Measurements from ENCODE around the gene TRPC4AP.

TRPC4AP gene

GRCh38 chr20:35020108-35020928 lies 72.3 kb downstream of the TRPC4AP start:
- Histone ChIP-seq H3K27me3 (ENCODE audit: insufficient read depth, low read depth, severe bottlenecking) (no peaks in the 10 kb centered on the region), H3K36me3 (peaks cover 34% of the 10 kb centered on the region)
- no peak for TF ChIP-seq CTCF (IDR thresholded peaks at IDR 0.05; ENCODE audit: low read depth, low read length)

DNA sequence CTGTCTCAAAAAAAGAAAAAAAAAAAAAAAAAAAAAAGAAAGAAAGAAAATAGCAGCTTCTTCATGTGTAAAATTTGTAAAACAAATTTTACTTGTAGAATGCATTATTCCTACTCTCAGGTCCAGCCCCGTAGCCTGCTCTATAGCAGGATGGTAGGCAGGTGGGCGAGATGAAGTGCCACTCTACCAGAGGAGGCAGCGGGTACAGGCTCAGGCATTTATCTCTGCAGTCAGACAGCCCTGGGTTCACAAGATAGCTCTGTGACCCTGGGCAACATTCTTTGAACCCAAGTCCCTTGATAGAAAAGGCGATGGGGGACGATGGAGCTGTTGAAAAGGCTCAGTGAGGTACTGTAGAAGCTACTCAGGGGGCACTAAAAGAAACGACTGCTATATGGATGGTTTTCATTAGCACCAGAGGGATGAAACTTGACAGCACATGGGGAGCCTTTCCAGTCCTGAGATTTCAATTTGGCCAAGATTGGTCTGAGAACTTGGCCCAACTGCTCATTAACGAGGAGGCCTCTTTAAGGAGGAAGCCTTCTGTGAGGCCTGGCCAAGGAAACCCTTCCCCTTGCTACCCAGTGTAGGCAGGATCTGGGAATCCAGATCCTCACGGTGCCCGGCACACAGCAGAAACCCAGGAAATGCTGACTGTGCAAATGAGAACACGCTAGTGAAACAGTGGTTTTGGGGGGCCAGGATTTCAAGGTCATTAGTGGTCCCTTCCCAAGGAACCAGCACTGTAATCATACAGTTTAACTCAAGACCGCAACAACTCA lies 73.8 kb downstream of the TRPC4AP start:
- Histone ChIP-seq H3K4me3 (ENCODE audit: low read depth, low read length) (no peak overlapping the region), H3K9me3 (ENCODE audit: severe bottlenecking) (no peaks in the 10 kb centered on the region), H3K27ac (no peak overlapping the region; the same call in 1 of the 2 replicates), H3K27me3 (ENCODE audit: insufficient read depth, low read depth, severe bottlenecking) (no peaks in the 10 kb centered on the region), H3K36me3 (peaks cover 37% of the 10 kb centered on the region)
- DNase-seq: no peak
- TF ChIP-seq CTCF (IDR thresholded peaks at IDR 0.05; ENCODE audit: low read depth, low read length): no peak

More at GRCh38 chr20:35020108-35020928, 72.3 kb downstream of the TRPC4AP start:
- Histone ChIP-seq H3K27ac (no peak overlapping the region), H3K4me3 (ENCODE audit: low read depth, low read length) (no peak overlapping the region), H3K9me3 (ENCODE audit: severe bottlenecking) (no peaks in the 10 kb centered on the region)
- no peak for DNase-seq

DNA sequence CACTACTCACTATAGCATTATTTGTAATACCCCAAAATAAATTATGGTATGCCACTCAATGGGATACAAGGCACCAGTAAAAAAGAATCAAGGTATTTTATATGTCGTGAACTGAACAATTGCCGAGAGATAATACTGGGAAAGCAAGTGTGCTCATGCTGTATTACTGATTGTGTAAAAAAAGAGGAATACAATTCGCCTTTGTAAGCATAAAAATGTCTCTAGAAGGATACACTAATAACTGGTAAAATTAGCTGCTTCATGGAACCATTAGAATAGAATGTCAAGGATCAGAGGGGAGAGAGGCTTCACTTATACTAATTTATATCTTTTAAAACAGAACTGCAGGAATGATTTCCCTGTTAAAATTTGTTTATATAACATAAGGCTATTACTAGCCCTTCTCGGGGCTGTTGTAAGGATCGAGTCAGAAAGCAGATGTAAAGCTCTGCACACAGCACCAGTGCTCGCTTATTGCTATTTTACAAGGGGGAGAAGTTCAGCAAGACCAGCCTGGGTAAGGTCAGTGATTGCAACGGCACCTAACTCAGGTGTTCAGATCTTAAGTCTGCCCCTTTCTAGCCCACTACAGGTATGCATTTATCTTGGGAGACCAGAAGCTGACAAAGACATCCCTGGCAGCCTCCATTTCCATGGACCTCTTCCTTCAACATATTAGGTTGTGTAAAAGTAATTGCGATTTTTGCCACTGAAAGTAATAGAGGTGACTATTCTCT lies 75.3 kb downstream of the TRPC4AP start:
- H3K4me3 ChIP-seq (ENCODE audit: low read depth, low read length): no peak overlapping the region
- peaks cover 41% of the 10 kb centered on the region for H3K36me3 ChIP-seq
- no peak for DNase-seq
- no peak for TF ChIP-seq CTCF (IDR thresholded peaks at IDR 0.05; ENCODE audit: low read depth, low read length)
- peak overlapping the region; percentile 58 for H3K27ac ChIP-seq
- no peaks in the 10 kb centered on the region for H3K27me3 ChIP-seq (ENCODE audit: insufficient read depth, low read depth, severe bottlenecking)
- H3K9me3 ChIP-seq (ENCODE audit: severe bottlenecking): no peaks in the 10 kb centered on the region

GRCh38 chr20:35015863-35016193 lies 76.8 kb downstream of the TRPC4AP start:
- no peaks in the 10 kb centered on the region for H3K9me3 ChIP-seq (ENCODE audit: severe bottlenecking)
- H3K27ac ChIP-seq: peak overlapping the region; percentile 40
- H3K4me3 ChIP-seq (ENCODE audit: low read depth, low read length): no peak overlapping the region
- TF ChIP-seq CTCF (IDR thresholded peaks at IDR 0.05; ENCODE audit: low read depth, low read length): no peak
- H3K27me3 ChIP-seq (ENCODE audit: insufficient read depth, low read depth, severe bottlenecking): no peaks in the 10 kb centered on the region
- no peak for DNase-seq
- peaks cover 49% of the 10 kb centered on the region for H3K36me3 ChIP-seq

- H3K4me3 ChIP-seq (ENCODE audit: low read depth, low read length): no peak overlapping the region
- DNase-seq: no peak
- TF ChIP-seq CTCF (IDR thresholded peaks at IDR 0.05; ENCODE audit: low read depth, low read length): no peak
- peaks cover 44% of the 10 kb centered on the region for H3K36me3 ChIP-seq
- no peak overlapping the region; the same call in 1 of the 2 replicates for H3K27ac ChIP-seq
- no peaks in the 10 kb centered on the region for H3K27me3 ChIP-seq (ENCODE audit: insufficient read depth, low read depth, severe bottlenecking)
- H3K9me3 ChIP-seq (ENCODE audit: severe bottlenecking): no peaks in the 10 kb centered on the region
Observed at GRCh38 chr20:35014537-35014936, 78.1 kb downstream of the TRPC4AP start.

Data from WERI-Rb-1 (cell line).